ENCODE data around the gene HSD17B12.

DNA sequence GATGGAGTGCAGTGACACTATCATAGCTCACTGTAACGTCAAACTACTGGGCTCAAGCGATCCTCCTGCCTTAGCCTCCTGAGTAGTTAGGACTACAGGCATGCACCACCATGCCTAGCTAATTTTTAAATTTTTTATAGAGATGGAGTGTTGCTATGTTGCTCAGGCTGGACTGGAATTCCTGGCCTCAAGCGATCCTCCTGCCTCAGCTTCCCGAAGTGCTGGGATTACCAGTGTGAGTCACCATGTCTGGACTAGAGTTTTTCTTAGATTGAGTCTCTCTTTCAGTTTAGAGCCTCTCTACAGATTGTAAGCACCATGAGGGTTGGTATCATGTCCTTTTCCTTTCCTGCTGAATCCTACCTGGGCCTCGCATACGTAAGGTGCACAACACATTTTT lies 142.8 kb downstream of the HSD17B12 start:
- no peak for TF ChIP-seq CTCF (IDR thresholded peaks at IDR 0.05; ENCODE audit: low read length)
- TF ChIP-seq EZH2 (optimal IDR thresholded peaks at IDR 0.05; ENCODE audit: low read depth, low read length): no peak

Measured in MM.1S (cell line).